ENCODE results near the gene CRISPLD2.

Gene CRISPLD2

DNA sequence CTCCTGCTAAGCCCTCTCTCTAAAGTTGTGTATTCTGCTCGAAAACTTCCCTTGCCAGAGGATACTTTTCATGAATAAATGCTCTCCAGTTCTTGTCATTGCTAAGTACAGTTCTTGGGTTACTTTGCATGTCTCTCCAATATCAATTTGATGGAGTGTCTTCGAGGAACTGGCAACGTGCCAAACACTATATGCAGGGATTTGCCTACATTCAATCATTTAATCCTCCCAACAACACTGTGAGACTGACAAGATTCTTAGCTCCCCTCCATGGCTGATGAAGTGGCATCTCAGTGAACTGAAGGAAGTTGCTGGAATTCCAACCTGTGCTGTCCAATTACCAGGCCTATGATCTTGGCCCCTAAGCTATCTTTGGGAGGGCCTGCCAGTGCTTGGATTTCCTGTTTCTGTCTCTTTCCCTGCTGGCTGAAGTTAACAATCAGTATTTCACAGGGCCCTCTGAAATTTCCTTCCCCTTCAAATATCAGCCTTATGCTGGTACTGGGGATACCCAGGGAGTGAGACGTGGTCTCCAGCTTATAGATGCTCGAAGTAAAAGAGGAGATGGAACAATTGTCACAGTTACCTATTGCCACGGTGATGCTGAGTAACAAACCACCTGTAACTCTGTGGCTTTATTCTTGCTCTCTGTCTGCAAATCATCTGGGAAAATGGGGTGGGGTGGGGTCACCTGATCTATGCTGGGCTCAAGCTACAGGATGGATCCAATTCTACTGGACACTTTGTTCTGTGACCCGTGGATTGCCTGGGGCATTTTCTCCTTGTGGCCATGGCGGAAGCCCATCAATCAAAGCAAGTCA lies 19.4 kb upstream of the CRISPLD2 start:
- H3K4me1 ChIP-seq (ENCODE audit: control insufficient read depth, insufficient read depth, low read length) = no peaks in the 10 kb centered on the region
- H3K4me3 ChIP-seq (ENCODE audit: low read depth, low read length) = no peak overlapping the region
- no peak overlapping the region for H3K27ac ChIP-seq (ENCODE audit: extremely low read depth, low read depth, low read length)
- H3K36me3 ChIP-seq (ENCODE audit: control insufficient read depth in 2 of 2, insufficient read depth in 1 of 2, low read length in 2 of 2) = no peaks in the 10 kb centered on the region
- 0 out of 2 replicates have a peak, but pooled peaks have one; percentile 22 for TF ChIP-seq ZNF830 (tag by site-specific recombination; IDR thresholded peaks at IDR 0.05; ENCODE audit: low read depth)
- no peak for TF ChIP-seq SCRT1 (tag by site-specific recombination; IDR thresholded peaks at IDR 0.05; ENCODE audit: borderline replicate concordance)
- TF ChIP-seq, protein P1, sequence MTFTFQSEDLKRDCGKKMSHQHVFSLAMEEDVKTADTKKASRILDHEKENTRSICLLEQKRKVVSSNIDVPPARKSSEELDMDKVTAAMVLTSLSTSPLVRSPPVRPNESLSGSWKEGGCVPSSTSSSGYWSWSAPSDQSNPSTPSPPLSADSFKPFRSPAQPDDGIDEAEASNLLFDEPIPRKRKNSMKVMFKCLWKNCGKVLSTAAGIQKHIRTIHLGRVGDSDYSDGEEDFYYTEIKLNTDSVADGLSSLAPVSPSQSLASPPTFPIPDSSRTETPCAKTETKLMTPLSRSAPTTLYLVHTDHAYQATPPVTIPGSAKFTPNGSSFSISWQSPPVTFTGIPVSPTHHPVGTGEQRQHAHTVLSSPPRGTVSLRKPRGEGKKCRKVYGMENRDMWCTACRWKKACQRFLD (tag by site-specific recombination; IDR thresholded peaks at IDR 0.05) = no peak
- peak; percentile 65; the same call in 1 of the 2 replicates for TF ChIP-seq ZNF549 (tag by site-specific recombination; IDR thresholded peaks at IDR 0.05)
- peak; percentile 78; the same call in 1 of the 2 replicates for TF ChIP-seq ZNF544 (tag by site-specific recombination; IDR thresholded peaks at IDR 0.05)
- no peak for TF ChIP-seq SALL2 (tag by site-specific recombination; IDR thresholded peaks at IDR 0.05; ENCODE audit: borderline replicate concordance)
- TF ChIP-seq, protein P2, sequence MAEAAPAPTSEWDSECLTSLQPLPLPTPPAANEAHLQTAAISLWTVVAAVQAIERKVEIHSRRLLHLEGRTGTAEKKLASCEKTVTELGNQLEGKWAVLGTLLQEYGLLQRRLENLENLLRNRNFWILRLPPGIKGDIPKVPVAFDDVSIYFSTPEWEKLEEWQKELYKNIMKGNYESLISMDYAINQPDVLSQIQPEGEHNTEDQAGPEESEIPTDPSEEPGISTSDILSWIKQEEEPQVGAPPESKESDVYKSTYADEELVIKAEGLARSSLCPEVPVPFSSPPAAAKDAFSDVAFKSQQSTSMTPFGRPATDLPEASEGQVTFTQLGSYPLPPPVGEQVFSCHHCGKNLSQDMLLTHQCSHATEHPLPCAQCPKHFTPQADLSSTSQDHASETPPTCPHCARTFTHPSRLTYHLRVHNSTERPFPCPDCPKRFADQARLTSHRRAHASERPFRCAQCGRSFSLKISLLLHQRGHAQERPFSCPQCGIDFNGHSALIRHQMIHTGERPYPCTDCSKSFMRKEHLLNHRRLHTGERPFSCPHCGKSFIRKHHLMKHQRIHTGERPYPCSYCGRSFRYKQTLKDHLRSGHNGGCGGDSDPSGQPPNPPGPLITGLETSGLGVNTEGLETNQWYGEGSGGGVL (tag by site-specific recombination; IDR thresholded peaks at IDR 0.05) = no peak
- peak; percentile 74; the same call in 1 of the 2 replicates for TF ChIP-seq ZNF112 (tag by site-specific recombination; IDR thresholded peaks at IDR 0.05)
- no peak for TF ChIP-seq KLF7 (tag by site-specific recombination; IDR thresholded peaks at IDR 0.05; ENCODE audit: borderline replicate concordance)
- 0 out of 2 replicates have a peak, but pooled peaks have one; percentile 47 for TF ChIP-seq ZNF184 (tag by site-specific recombination; IDR thresholded peaks at IDR 0.05)
- TF ChIP-seq ZNF37A (tag by site-specific recombination; IDR thresholded peaks at IDR 0.05) = 0 out of 2 replicates have a peak, but pooled peaks have one; percentile 27
- TF ChIP-seq, protein P3, sequence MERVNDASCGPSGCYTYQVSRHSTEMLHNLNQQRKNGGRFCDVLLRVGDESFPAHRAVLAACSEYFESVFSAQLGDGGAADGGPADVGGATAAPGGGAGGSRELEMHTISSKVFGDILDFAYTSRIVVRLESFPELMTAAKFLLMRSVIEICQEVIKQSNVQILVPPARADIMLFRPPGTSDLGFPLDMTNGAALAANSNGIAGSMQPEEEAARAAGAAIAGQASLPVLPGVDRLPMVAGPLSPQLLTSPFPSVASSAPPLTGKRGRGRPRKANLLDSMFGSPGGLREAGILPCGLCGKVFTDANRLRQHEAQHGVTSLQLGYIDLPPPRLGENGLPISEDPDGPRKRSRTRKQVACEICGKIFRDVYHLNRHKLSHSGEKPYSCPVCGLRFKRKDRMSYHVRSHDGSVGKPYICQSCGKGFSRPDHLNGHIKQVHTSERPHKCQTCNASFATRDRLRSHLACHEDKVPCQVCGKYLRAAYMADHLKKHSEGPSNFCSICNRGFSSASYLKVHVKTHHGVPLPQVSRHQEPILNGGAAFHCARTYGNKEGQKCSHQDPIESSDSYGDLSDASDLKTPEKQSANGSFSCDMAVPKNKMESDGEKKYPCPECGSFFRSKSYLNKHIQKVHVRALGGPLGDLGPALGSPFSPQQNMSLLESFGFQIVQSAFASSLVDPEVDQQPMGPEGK (tag by site-specific recombination; IDR thresholded peaks at IDR 0.05) = no peak
- TF ChIP-seq ZNF350 (tag by site-specific recombination; IDR thresholded peaks at IDR 0.05) = peak; percentile 79
- TF ChIP-seq ZNF248 (tag by site-specific recombination; IDR thresholded peaks at IDR 0.05) = no peak
- no peak for TF ChIP-seq TRIM28 (IDR thresholded peaks at IDR 0.05; ENCODE audit: borderline replicate concordance, low read length)
- TF ChIP-seq ZNF660 (tag by site-specific recombination; IDR thresholded peaks at IDR 0.05) = 0 out of 2 replicates have a peak, but pooled peaks have one; percentile 29
- TF ChIP-seq ZFP41 (tag by site-specific recombination; IDR thresholded peaks at IDR 0.05; ENCODE audit: borderline replicate concordance) = no peak
- TF ChIP-seq, protein P4, sequence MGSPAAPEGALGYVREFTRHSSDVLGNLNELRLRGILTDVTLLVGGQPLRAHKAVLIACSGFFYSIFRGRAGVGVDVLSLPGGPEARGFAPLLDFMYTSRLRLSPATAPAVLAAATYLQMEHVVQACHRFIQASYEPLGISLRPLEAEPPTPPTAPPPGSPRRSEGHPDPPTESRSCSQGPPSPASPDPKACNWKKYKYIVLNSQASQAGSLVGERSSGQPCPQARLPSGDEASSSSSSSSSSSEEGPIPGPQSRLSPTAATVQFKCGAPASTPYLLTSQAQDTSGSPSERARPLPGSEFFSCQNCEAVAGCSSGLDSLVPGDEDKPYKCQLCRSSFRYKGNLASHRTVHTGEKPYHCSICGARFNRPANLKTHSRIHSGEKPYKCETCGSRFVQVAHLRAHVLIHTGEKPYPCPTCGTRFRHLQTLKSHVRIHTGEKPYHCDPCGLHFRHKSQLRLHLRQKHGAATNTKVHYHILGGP (tag by site-specific recombination; IDR thresholded peaks at IDR 0.05) = peak; percentile 91
- TF ChIP-seq, protein P5, sequence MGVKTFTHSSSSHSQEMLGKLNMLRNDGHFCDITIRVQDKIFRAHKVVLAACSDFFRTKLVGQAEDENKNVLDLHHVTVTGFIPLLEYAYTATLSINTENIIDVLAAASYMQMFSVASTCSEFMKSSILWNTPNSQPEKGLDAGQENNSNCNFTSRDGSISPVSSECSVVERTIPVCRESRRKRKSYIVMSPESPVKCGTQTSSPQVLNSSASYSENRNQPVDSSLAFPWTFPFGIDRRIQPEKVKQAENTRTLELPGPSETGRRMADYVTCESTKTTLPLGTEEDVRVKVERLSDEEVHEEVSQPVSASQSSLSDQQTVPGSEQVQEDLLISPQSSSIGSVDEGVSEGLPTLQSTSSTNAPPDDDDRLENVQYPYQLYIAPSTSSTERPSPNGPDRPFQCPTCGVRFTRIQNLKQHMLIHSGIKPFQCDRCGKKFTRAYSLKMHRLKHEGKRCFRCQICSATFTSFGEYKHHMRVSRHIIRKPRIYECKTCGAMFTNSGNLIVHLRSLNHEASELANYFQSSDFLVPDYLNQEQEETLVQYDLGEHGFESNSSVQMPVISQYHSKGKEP (tag by site-specific recombination; IDR thresholded peaks at IDR 0.05) = peak; percentile 77
- TF ChIP-seq, protein P6, sequence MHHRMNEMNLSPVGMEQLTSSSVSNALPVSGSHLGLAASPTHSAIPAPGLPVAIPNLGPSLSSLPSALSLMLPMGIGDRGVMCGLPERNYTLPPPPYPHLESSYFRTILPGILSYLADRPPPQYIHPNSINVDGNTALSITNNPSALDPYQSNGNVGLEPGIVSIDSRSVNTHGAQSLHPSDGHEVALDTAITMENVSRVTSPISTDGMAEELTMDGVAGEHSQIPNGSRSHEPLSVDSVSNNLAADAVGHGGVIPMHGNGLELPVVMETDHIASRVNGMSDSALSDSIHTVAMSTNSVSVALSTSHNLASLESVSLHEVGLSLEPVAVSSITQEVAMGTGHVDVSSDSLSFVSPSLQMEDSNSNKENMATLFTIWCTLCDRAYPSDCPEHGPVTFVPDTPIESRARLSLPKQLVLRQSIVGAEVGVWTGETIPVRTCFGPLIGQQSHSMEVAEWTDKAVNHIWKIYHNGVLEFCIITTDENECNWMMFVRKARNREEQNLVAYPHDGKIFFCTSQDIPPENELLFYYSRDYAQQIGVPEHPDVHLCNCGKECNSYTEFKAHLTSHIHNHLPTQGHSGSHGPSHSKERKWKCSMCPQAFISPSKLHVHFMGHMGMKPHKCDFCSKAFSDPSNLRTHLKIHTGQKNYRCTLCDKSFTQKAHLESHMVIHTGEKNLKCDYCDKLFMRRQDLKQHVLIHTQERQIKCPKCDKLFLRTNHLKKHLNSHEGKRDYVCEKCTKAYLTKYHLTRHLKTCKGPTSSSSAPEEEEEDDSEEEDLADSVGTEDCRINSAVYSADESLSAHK (tag by site-specific recombination; IDR thresholded peaks at IDR 0.05) = no peak
- TF ChIP-seq RBAK (tag by site-specific recombination; IDR thresholded peaks at IDR 0.05) = peak; percentile 72; the same call in 1 of the 2 replicates
- TF ChIP-seq ZNF561 (tag by site-specific recombination; IDR thresholded peaks at IDR 0.05; ENCODE audit: borderline replicate concordance) = 0 out of 2 replicates have a peak, but pooled peaks have one; percentile 62
- TF ChIP-seq ZNF776 (tag by site-specific recombination; IDR thresholded peaks at IDR 0.05; ENCODE audit: borderline replicate concordance) = peak; percentile 55; the same call in 1 of the 2 replicates
- no peak for TF ChIP-seq ZNF571 (tag by site-specific recombination; IDR thresholded peaks at IDR 0.05)
- ChIA-PET POLR2A (interaction anchor here (0.6 kb wide), 1 partner anchor 12 kb away, joined by 3 read pairs; no protein-coding TSS in a partner anchor), CTCF (interaction anchor here (0.7 to 1.4 kb wide), 2 partner anchors 40 to 170 kb away, joined by 3 to 4 read pairs; no protein-coding TSS in a partner anchor)
- H3K9me3 ChIP-seq (ENCODE audit: control insufficient read depth, insufficient read depth, low read depth, low read length) = no peaks in the 10 kb centered on the region

All from HEK293 (cell line).